HuH-7 (cell line): ENCODE data around the gene WDR31.

Source experiments
- DNase-seq: peaks from one replicate; pipeline ENCODE4 v3.0.0; 2011; ENCODE audit warnings: low spot score

Gene WDR31

GRCh38 chr9:113331780-113332179 lies 8.3 kb downstream of the WDR31 start:
- no peak for DNase-seq

- DNase-seq = no peak
These were observed 11.9 kb downstream of the WDR31 start for GRCh38 chr9:113328045-113328782.

GRCh38 chr9:113326230-113326629 lies 13.8 kb downstream of the WDR31 start:
- no peak for DNase-seq

GRCh38 chr9:113322671-113323070 lies 17.4 kb downstream of the WDR31 start:
- DNase-seq = no peak

GRCh38 chr9:113320051-113320450 lies 20.0 kb downstream of the WDR31 start:
- DNase-seq = no peak

GRCh38 chr9:113319054-113319453 lies 21.0 kb downstream of the WDR31 start:
- no peak for DNase-seq

GRCh38 chr9:113317777-113318176 lies 22.3 kb downstream of the WDR31 start:
- no peak for DNase-seq

- no peak for DNase-seq
These were observed 24.0 kb downstream of the WDR31 start for GRCh38 chr9:113316030-113316429.

GRCh38 chr9:113315231-113315630 lies 24.8 kb downstream of the WDR31 start:
- no peak for DNase-seq

GRCh38 chr9:113313261-113313660 lies 26.8 kb downstream of the WDR31 start:
- DNase-seq = no peak

GRCh38 chr9:113311961-113312360 lies 28.1 kb downstream of the WDR31 start:
- DNase-seq = no peak

GRCh38 chr9:113310538-113310937 lies 29.5 kb downstream of the WDR31 start:
- no peak for DNase-seq

GRCh38 chr9:113309204-113309813 lies 30.8 kb downstream of the WDR31 start:
- DNase-seq = peak; percentile 48

- no peak for DNase-seq
These were observed 32.6 kb downstream of the WDR31 start for GRCh38 chr9:113307396-113307975.

- DNase-seq = no peak
These were observed 33.5 kb downstream of the WDR31 start for GRCh38 chr9:113306566-113306965.

GRCh38 chr9:113302792-113303418 lies 37.2 kb downstream of the WDR31 start, which contains the start of gene RNF183:
RNF183 (minus strand) TSS chr9:113303376; CDS start chr9:113298184, 5,192 bp downstream.
- no peak for DNase-seq

GRCh38 chr9:113301548-113301947 lies 38.5 kb downstream of the WDR31 start:
- no peak for DNase-seq

GRCh38 chr9:113299800-113300292 lies 40.2 kb downstream of the WDR31 start:
- DNase-seq = no peak

GRCh38 chr9:113298924-113299770 lies 40.9 kb downstream of the WDR31 start:
- DNase-seq = no peak

- DNase-seq = no peak
These were observed 41.8 kb downstream of the WDR31 start for GRCh38 chr9:113298311-113298710.

GRCh38 chr9:113296796-113297558 lies 43.1 kb downstream of the WDR31 start:
- DNase-seq = no peak
